H1 (cell line): ENCODE measurements around the gene RBBP9. TPM values are rescaled to one million over a fixed set of nuclear protein-coding genes. Genes with fewer than 3 reads are reported as not detected.

Experiments
- polyA plus RNA-seq, 7 experiments: library from polyadenylated mRNA; depleted of rRNA in 3 of 7; stranded (reverse) in 5 of 7; unstranded in 2 of 7; fragments of >200 nt in 5 of 7; fragments of 200-250 nt in 2 of 7; gene quantifications; 1 replicate in 5 of 7; 2 replicates in 1 of 7; 4 replicates in 1 of 7; pipeline versions ENCODE4 v1.2.1 to v1.2.3, GENCODE V29; 2011 to 2013; ENCODE audit warnings: missing spikeins in 2 of 7, mixed read lengths in 2 of 7
- total RNA-seq: library from RNA; stranded (reverse); fragmentation: NEBNext Ultra II Directional; extraction: Animal tissue kit (Norgen Biotek cat#: 25700); gene quantifications from 2 replicates; pipeline ENCODE4 v1.2.1, GENCODE V29; 2021
- TF ChIP-seq, protein P1 (sequence below): fragments of 300-600 bp; sonication (generic); IDR thresholded peaks from 2 replicates; pipeline ENCODE4 v1.7.1; 2012; ENCODE audit warnings: low read length, moderate library complexity, mild to moderate bottlenecking, inconsistent platforms; ENCODE audit not compliant: insufficient replicate concordance

Gene RBBP9
- total and polyA plus RNA-seq, 2 of the 8 experiments (the other 6 are each of a cell fraction or from before 2014, with no cell fraction given): 9.5 to 13.5 TPM

DNA sequence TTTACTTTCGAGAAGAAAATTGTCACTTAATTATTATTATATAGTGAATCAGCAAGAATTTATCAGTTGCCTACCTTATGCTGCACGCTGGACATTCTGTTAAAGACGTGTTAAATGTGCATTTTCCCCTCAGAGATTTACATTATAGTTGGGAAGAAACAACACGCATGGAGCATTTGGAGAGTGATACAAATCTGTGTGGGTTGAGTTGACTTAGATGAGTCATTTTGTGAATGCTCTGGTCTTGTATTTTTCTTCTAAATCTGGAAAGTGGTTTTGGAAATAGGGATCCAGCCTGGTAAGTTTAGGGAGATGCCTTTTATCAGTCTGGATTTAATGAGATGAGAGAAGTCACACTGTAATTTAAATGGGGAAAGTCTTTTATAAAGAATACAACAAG is 46.2 kb upstream of the RBBP9 start (continued):
- TF ChIP-seq, protein P1, sequence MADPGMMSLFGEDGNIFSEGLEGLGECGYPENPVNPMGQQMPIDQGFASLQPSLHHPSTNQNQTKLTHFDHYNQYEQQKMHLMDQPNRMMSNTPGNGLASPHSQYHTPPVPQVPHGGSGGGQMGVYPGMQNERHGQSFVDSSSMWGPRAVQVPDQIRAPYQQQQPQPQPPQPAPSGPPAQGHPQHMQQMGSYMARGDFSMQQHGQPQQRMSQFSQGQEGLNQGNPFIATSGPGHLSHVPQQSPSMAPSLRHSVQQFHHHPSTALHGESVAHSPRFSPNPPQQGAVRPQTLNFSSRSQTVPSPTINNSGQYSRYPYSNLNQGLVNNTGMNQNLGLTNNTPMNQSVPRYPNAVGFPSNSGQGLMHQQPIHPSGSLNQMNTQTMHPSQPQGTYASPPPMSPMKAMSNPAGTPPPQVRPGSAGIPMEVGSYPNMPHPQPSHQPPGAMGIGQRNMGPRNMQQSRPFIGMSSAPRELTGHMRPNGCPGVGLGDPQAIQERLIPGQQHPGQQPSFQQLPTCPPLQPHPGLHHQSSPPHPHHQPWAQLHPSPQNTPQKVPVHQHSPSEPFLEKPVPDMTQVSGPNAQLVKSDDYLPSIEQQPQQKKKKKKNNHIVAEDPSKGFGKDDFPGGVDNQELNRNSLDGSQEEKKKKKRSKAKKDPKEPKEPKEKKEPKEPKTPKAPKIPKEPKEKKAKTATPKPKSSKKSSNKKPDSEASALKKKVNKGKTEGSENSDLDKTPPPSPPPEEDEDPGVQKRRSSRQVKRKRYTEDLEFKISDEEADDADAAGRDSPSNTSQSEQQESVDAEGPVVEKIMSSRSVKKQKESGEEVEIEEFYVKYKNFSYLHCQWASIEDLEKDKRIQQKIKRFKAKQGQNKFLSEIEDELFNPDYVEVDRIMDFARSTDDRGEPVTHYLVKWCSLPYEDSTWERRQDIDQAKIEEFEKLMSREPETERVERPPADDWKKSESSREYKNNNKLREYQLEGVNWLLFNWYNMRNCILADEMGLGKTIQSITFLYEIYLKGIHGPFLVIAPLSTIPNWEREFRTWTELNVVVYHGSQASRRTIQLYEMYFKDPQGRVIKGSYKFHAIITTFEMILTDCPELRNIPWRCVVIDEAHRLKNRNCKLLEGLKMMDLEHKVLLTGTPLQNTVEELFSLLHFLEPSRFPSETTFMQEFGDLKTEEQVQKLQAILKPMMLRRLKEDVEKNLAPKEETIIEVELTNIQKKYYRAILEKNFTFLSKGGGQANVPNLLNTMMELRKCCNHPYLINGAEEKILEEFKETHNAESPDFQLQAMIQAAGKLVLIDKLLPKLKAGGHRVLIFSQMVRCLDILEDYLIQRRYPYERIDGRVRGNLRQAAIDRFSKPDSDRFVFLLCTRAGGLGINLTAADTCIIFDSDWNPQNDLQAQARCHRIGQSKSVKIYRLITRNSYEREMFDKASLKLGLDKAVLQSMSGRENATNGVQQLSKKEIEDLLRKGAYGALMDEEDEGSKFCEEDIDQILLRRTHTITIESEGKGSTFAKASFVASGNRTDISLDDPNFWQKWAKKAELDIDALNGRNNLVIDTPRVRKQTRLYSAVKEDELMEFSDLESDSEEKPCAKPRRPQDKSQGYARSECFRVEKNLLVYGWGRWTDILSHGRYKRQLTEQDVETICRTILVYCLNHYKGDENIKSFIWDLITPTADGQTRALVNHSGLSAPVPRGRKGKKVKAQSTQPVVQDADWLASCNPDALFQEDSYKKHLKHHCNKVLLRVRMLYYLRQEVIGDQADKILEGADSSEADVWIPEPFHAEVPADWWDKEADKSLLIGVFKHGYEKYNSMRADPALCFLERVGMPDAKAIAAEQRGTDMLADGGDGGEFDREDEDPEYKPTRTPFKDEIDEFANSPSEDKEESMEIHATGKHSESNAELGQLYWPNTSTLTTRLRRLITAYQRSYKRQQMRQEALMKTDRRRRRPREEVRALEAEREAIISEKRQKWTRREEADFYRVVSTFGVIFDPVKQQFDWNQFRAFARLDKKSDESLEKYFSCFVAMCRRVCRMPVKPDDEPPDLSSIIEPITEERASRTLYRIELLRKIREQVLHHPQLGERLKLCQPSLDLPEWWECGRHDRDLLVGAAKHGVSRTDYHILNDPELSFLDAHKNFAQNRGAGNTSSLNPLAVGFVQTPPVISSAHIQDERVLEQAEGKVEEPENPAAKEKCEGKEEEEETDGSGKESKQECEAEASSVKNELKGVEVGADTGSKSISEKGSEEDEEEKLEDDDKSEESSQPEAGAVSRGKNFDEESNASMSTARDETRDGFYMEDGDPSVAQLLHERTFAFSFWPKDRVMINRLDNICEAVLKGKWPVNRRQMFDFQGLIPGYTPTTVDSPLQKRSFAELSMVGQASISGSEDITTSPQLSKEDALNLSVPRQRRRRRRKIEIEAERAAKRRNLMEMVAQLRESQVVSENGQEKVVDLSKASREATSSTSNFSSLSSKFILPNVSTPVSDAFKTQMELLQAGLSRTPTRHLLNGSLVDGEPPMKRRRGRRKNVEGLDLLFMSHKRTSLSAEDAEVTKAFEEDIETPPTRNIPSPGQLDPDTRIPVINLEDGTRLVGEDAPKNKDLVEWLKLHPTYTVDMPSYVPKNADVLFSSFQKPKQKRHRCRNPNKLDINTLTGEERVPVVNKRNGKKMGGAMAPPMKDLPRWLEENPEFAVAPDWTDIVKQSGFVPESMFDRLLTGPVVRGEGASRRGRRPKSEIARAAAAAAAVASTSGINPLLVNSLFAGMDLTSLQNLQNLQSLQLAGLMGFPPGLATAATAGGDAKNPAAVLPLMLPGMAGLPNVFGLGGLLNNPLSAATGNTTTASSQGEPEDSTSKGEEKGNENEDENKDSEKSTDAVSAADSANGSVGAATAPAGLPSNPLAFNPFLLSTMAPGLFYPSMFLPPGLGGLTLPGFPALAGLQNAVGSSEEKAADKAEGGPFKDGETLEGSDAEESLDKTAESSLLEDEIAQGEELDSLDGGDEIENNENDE: no peak
